T47D (cell line): ENCODE measurements around the gene FAM107B.
"Not testable (repeated sequence)": the region's sequence is repeated elsewhere in the genome, so short reads cannot be mapped to it uniquely, and the experiment has no call there.

Experiments used
- DNase-seq, 2 experiments: peaks; one replicate each; pipeline versions ENCODE4 v3.0.0 to v3.0.0-alpha.2; 2011 to 2012; ENCODE audit warnings: low read depth in 1 of 2, low spot score in 1 of 2
- JUND ChIP-seq: IDR thresholded peaks from 2 replicates; pipeline ENCODE4 v1.6.1; 2012; ENCODE audit warnings: low read depth
- in situ Hi-C: cut with HindIII; loops from 2 replicates; pipeline ENCODE4 v1.10.0; 2016; ENCODE audit warnings: low sequenced_read_pairs, low pct_unique_long_range_greater_than_20kb

FAM107B gene

DNA sequence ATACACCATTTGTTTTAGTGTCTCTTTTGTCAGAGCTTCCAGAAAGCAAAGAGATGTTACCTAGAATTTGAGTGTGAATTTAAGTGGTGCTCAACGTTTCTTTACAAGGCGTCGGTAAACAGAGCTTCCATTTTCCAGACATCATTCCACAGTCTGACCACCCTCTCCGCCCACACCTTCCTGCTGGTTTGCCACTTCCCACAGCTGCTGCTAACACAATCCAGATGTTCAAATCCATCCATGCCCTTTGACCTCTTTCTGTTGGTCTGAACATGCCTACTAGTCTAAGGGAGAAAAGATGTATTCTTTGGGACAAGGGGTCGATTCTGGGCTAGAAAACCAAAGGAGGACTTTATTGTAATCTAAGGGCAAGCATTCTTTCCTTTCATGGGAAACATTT lies 86.1 kb downstream of the FAM107B start:
- in situ Hi-C loops = no loop called here
- no peak for DNase-seq
- no peak for TF ChIP-seq JUND

DNA sequence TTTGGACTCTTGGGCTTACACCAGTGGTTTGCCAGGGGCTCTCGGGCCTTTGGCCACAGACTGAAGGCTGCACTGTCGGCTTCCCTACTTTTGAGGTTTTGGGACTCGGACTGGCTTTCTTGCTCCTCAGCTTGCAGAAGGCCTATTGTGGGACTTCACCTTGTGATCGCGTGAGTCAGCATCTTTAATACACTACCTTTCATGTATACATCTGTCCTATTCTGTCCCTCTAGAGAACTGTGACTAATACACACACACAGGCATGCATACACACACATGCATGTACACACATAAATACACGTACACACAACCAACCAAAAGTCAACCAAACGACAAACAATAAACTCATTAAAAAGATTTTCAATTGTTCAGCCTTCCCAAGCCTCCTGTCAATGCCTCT lies 86.5 kb downstream of the FAM107B start:
- DNase-seq, in situ Hi-C loops: not testable (repeated sequence)

DNA sequence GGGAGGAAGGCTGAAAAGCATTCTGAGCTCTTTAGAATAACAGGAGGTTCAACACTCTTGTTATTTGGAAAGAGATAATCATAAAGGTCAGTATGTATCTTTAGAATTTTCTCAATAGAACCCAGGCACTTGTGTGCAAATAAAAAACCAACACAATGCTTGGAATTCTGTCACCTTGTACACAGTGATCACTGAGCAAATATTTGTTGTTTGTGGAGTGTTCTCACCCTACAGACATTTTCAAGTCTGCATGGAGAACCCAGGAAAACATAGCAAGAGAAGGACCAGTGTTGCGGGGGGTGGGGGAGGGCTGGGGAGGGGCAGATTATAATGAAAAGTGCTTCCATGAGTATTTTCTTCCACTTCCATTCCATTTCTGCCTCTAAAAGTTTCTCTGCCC lies 87.4 kb downstream of the FAM107B start:
- DNase-seq = peak; percentile 51 to 91
- in situ Hi-C loops = no loop called here
- TF ChIP-seq JUND = peak; percentile 82

DNA sequence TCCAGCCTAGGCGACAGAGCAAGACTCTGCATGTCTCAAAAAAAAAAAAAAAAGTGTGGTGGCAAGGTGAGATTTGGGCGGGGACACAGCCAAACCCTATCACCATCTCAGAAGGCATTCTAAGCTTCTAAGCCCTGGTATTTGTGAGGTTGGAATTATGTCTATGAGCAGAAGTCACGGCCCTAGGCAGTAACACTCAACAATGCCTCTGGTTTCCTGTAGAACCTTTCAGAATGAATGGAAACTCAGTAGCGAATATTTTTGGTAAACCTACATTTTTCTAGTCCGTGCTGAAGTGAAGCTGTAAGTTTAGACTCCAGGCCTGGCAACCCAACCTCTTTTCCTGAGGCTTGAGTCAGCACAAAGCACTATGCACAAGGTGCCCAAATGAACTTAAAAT lies 88.3 kb downstream of the FAM107B start:
- DNase-seq = no peak
- in situ Hi-C loops = no loop called here
- TF ChIP-seq JUND = no peak

GRCh38 chr10:14684354-14684753 lies 90.3 kb downstream of the FAM107B start:
- DNase-seq = no peak
- in situ Hi-C loops = no loop called here
- TF ChIP-seq JUND = no peak

- in situ Hi-C loops = no loop called here
- DNase-seq = no peak
- no peak for TF ChIP-seq JUND
Measured at GRCh38 chr10:14683256-14683655, 91.4 kb downstream of the FAM107B start.

DNA sequence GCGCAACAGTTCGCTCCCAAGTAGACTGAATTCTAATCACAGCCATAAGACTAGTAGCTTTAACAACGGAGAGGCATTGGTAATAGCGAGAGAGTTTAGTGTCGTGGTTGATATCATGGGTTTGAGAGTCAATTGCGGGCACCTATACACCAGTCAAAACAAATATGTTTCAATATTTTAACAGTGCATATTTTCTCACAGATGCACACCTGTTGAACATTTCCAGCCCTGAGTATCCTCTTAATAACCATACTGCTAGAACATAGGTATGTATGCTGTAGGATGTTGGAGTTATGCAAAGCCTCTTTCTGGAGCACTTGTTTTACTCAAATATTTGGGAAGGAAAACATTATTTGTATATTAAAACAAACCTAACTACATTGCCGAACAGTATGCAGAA lies 92.9 kb downstream of the FAM107B start:
- in situ Hi-C loops = no loop called here
- DNase-seq = no peak
- no peak for TF ChIP-seq JUND

DNA sequence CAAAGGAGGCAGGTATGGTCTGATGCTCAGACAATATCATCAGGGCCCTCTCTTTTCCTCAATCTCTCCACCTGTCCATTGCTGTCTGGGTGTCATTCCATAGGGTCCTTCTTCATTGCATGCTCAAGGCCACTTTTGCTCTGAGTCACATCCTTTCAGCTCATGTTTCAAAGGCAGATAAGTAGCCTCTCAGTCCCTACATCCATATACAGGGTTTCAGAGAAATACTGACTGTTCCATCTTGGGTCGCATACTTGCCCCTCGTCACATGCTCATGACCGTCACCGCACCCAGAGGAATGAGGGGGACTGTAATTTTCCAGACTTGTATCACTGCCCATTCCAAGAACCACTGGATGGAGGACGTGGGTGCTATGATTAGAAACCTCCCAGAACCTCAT lies 93.4 kb downstream of the FAM107B start:
- no peak for TF ChIP-seq JUND
- in situ Hi-C loops = no loop called here
- no peak for DNase-seq

GRCh38 chr10:14678637-14679036 lies 96.1 kb downstream of the FAM107B start:
- TF ChIP-seq JUND = no peak
- no peak for DNase-seq
- in situ Hi-C loops = no loop called here

DNA sequence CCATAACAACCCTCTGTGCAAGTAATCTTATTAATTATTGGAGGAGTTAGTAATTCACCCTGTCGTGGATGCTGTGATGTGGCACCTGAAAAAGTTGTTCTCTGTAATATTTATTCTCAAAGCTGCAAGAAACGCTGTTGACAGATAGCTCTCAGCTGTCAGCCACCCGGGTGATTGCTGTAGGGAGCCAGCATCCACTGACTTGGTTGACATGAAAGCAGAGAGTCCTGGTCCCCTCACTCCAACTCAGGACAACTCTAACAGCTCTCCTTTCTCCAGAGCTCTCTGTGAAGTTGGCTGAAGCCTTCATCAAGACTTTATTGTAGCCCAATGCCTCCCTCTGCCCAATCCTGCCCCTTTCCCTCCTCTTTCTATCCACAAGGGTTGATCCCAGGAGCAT lies 98.0 kb downstream of the FAM107B start:
- in situ Hi-C loops = no loop called here
- no peak for DNase-seq
- no peak for TF ChIP-seq JUND

DNA sequence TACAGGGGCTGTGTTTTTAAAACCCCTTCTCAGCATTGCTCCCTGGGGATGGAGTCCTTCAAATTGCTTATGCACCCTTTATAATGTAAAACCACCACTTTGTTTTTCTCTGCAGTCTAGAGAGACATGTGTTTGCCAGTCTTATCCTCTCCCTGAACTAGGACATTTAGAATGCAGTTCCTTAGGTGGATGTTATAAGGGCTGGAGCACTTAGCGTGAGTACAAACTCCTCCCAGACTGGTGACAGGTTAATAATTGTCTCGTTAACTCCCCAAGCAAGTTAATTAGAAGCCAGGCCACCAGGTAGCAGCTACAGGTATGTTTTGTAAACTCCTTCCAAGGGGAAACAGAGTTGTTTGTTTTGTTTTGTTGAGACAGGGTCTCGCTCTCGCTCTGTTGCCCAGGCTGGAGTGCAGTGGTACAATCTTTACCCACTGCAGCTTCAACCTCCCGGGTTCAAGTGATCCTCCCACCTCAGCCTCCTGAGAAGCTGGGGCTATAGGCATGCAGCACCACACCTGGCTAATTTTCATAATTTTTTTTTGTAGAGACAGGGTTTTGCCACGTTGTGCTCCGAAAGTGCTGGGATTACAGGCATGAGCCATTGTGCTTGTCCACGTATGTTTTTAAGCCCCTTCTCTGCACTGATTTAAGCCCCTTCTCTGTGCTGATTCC lies 100.2 kb downstream of the FAM107B start:
- no peak for TF ChIP-seq JUND
- in situ Hi-C loops = no loop called here
- no peak for DNase-seq

- in situ Hi-C loops = no loop called here
- DNase-seq = no peak
- no peak for TF ChIP-seq JUND
Measured at GRCh38 chr10:14673189-14673861, 101.4 kb downstream of the FAM107B start.

GRCh38 chr10:14671386-14671831 lies 103.3 kb downstream of the FAM107B start:
- in situ Hi-C loops = no loop called here
- no peak for TF ChIP-seq JUND
- DNase-seq = no peak

DNA sequence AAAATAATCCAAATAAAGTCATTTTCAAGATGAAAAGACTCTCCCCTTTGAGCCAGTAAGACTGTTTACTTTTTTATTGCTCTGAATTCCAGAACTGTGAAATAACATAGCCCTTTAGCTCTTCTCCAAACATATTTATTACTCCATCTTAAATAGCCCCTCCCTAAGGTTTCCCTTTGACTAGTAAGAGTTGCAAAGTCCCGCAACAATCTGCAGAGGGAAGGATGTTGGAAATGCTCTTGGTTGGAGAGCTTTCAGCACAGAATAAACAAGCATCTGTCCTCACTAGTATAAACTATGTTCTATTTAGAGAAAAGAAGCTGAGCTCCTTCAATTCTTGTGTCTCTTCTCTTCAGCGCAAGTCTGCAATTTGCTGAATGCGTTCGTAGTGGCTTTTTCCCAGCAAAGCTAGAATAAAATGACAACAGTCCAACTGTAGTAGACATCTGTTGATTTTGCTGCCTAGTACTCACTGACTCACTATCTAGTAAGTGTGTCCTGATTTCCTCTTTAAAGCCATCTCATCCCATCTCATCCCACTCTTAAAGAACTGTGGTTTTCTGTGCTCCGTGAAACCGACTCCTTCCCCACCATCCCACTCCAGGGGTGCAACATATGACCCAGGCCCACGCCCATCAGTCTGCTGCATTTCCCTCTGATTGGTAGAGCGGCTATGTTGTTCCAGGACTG lies 104.0 kb downstream of the FAM107B start:
- DNase-seq = no peak
- in situ Hi-C loops = no loop called here
- no peak for TF ChIP-seq JUND
